ENCODE data around the gene ZNF44.
A peak's percentile ranks its signal among the peaks of the same experiment; 100 is the strongest.

The ZNF44 gene

DNA sequence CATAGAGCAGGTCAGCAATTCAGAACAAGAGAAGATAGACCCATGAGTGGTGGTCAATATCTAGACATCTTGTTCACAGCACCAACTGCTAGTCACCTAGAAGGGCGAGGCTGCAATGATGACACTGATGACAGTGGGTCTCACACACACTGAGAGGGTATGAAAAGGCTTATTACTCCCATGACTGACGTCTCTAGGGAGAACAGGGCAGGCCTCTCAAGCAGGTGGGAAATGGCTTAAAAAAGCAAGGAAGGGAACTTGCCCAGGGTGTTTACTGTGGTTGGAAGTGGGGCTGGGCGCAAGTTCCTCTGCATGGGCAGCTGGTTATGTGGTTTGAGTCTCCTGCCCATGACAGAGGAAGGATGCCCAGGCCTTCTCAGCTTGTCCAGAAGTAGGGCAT, 33.8 kb downstream of the ZNF44 start:
- no peak for DNase-seq

DNA sequence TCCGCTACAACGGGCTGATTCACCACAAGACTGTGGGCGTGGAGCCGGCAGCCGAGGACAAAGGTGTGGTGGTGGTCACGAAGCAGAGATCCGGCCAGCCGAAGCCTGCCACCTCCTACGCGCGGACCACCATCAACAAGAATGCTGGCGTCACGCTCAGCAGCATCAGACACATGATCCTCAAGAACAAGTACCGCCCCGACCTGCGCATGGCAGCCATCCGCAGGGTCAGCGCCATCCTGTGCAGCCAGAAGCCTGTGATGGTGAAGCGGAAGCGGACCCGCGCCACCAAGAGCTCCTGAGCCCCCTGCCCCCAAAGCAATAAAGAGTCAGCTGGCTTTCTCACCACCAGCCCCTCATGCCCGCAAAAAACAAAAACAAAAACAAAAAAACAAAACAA, 34.4 kb downstream of the ZNF44 start:
- DNase-seq = no peak

GRCh38 chr19:12255372-12255771, 39.3 kb downstream of the ZNF44 start:
- DNase-seq = no peak

GRCh38 chr19:12247644-12248222, 47.0 kb downstream of the ZNF44 start:
- no peak for DNase-seq

DNA sequence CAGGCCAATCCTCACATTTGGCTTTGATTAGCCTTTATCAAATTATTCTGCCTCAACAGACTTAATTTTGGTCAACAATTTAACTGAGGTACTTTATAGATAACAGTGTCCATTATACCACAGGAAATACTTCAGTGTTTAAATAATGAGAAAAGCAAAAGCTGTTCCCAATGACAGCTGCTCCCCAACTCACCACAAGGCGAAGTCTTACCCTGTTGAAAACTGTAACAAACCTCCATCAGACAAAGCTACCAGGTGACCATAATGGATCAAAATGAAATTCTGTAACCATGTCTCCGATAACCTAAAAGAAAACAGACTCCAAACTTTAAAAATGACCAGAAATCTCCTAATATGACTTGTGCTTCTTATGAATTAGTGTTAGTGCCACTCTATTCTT, 50.3 kb downstream of the ZNF44 start:
- DNase-seq = peak in 1 of 2 experiments; percentile 7

- no peak for DNase-seq
These were observed 57.4 kb downstream of the ZNF44 start for GRCh38 chr19:12237143-12237839.

DNA sequence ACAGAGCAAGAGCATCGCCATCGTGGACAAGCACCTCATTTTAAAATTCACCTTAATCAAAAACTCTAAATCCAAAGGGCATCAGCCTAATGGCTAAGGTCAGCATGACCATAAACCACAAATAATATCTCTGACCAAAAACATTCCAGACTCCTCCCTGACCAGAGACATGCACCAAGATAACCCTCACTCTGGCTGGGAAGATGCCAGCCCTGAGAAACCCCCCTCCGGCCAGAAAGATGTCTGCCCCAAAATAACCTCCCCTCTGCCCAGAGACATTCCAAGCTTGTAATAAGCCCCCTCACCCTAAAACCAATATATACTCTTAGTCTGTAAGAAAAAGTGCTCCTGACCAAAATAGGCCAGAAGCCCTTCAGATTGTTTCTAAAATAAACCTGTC, 61.7 kb downstream of the ZNF44 start:
- no peak for DNase-seq

DNA sequence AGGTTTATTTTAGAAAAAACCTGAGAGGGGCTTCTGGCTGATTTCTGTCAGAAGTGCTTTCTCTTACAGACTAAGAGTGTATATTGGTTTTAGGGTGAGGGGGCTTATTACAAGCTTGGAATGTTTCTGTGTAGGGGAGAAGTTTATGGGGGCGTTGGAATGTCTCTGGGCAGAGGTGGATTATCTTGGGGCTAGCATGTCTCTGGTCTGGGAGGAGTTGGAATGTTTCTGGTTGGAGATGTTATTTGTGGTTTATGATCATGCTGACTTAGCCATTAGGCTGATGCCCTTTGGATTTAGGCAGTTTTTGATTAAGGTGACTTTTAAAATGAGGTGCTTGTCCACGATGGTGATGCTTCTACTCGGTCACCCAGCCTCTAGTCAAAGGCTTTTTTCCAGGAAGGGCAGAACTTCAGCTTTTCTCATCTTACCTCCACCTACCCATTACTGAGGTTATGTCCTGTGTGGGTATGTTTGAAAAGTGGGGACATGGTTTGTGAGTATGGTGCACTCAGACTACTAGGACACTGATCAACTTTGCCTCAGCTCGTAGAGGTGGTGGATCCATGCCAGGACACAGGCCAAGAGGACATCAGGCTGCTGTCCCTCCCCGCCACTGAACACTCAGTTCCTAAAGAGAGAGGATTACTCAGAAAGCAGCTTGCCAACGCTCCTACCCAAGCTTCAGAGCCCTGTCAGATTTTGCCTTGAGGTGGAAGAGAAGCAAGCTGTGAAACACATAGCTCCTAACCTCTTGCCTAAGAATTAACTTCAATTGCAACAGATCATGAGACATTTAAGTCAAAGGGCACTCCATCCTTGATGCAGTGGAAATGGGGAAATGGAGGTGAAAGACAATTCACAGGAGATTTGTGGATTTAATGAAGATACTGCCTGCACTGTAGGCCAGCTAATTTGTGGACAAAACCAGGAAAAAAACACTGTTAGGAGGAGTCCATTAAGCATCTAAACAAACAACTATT, 63.6 kb downstream of the ZNF44 start:
- DNase-seq = no peak

DNA sequence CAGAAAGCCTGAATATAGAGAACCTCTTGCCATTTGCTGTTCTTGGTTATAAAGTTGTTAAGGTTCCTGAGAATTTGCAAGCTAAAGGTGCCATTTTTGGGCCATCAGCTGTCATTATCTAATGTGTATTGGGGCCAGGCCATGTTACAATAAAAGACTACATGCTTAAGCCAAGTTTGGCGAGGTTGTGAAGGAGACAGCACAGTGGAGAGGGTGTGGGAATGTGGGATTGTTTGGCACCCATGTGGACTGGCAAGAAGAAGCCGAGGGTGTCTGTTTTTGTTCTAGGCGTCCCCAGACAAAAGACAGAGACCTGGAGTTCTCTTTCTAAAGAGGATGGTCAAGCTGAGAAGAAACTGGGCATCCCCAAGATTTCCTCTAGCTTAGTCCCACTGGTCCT, 64.7 kb downstream of the ZNF44 start:
- DNase-seq = no peak

DNA sequence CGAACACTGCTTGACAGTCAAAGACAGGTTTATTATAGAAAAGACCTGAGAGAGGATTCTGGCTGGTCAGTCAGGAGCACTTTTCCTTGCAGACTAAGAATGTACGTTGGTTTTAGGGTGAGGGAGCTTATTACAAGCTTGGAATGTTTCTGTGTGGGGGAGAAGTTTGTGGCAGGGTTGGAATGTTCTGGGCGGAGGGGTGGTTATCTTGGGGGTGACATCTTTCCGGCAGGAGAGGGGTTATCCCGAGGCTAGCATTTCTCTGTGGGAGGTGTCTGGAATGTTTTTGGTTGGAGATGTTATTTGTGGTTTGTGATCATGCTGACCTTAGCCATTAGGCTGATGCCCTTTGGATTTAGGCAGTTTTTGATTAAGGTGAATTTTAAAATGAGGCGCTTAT, 70.0 kb downstream of the ZNF44 start:
- no peak for DNase-seq

DNA sequence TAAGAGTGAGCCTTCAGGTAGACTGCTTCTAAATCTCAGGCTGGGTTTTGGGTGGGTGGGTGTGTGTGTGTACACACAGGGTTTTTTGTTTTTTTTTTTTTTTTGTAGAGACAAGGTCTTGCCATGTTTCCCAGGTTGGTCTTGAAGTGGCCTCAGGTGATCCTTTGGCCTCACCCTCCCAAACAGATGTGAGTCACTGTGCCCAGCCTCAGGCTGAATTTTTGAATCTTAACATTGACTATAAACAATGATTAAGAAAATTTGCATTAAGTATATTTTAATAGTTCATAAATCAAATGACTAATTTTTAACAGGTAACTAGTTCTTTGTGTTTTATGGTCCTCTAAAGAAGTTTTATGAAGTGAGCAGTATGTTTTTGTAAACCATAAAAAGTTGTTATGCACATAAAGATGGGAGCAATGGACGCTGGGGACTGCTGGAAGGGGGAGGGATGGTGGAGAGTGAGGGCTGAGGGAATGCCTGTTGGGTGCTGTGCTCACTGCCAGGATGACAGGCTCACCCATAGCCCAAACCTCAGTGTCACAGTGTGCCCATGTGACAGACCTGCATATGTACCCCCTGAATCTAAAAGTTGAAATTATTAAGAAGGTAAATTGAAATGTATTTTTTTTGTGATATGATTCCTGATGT, 71.6 kb downstream of the ZNF44 start:
- no peak for DNase-seq

Data from Kasumi-1 (cell line).